Activated T-cell treated with anti-CD3 and anti-CD28 coated beads, Interleukin-2, amount 50 U/mL, for 48 hours (primary cell): ENCODE results near the gene ZNF397.
A peak's percentile ranks its signal among the peaks of the same experiment; 100 is the strongest.
"Not testable (repeated sequence)": the region's sequence is repeated elsewhere in the genome, so short reads cannot be mapped to it uniquely, and the experiment has no call there.

ENCODE experiments used
- DNase-seq, 2 experiments: peaks; one replicate each; pipeline ENCODE4 v3.0.0-alpha.2; 2020

The ZNF397 gene

DNA sequence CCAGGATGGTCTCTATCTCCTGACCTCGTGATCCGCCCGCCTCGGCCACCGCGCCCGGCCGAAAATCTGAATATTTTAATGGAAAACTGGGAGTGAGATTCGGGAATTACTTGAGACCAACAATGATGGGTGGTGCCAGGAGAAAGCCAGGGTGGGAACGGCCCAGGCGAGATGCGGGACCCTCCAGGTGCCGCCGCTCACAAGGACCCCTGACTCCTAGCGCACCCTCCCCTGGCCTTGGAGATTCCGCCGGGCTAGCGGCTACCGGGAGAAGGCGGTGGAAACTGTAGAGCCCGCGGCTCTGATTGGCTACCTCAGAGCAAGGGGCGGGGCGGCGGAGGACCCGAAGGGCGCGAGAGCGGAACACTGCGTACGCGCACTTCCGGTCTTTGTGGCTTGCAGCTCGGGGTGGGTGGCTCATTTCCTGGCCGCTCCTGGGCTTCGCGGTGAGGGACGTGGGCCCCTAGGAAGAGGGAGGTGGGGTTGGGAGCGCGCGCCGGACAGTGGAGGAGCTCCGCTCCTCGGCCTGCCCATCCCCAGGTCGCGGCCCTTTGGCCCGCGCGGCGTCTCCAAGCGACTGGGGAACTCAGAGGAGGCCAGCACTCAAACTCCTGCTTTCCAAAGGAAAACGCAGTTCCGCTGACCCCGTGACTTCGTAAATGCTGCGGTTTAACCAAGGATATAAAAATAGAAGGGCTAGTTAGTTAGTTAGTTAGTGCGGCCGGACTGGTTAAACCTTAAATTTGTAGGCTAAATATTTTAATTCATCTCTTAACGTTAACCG, at the start of gene ZNF397:
Gene ZNF397, plus strand, starts transcription at position 371 of the 784 bp plus-strand sequence. CDS start 1,437 bp downstream, outside the sequence.
- DNase-seq, result peak; percentile 95 to 97

DNA sequence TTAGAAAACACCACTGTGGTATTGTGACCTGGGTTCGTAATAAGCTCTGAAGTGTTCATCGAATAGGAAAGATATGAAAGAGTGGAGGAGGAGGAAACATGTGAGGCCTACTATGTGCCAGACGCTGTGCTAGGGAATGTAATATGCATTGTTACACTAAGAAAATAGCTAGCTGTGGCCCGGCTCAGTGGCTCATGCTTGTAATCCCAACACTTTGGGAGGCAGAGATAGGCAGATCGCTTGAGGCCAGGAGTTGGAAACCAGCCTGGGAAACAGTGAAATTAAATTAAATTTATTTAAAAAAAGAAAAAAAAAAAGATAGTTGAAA, 49.2 kb upstream of the ZNF397 start:
- no peak for DNase-seq

DNA sequence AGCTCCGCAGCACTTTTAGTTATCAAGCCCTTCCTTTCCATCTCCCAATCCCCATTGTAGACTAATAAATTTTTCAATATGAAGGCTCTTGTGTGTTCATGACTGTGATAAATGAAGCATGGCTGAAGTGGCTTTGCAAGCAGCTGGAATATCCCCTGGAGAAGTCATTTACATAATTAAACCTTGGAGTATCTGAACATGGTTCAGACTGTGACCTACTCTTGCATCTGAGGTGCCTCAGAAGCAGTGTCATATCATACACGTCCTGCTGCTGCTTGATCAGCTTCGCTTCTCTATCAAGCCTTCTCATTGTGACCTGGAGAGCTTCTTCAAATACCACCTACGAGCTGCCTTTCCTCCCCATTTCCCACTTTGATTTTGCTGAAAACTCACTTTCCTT, 48.4 kb upstream of the ZNF397 start:
- DNase-seq, result no peak

DNA sequence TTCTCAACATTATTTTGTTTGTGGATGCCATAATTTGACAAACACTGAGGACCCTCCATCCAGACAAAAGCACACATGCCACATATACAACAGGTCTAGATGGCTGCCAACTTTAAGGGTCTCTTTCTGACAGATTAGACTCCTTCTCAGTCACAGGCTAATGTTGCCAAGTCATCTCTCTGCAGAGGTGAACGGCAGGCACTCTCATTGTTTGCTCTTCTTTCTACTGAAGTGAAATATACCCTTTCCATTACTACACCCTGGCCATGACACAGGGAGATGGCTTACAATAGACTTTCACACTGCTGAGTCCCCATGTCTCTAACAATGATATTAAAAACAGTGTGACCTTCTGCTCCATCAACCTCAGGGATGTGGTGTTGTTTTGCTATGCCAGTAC, 47.5 kb upstream of the ZNF397 start:
- no peak for DNase-seq

DNA sequence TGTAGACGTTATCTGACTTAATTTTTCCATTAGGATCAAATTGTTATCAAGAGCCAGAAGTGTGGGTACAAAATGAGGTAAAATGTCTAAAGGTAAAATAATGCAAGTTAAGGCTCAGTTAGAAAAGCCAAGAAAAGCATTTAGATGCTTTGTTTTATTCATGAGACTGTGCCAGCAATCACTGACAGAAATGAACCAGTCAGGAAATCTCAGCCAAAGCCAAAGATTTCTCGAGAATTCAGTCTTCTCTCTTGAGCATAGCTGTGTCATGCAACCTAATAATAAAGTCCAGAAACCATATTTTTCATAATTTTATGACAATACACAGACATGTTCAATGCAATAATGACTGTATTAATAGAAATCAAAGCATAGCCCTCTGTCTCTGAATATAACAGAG, 43.5 kb upstream of the ZNF397 start:
- no peak for DNase-seq

DNA sequence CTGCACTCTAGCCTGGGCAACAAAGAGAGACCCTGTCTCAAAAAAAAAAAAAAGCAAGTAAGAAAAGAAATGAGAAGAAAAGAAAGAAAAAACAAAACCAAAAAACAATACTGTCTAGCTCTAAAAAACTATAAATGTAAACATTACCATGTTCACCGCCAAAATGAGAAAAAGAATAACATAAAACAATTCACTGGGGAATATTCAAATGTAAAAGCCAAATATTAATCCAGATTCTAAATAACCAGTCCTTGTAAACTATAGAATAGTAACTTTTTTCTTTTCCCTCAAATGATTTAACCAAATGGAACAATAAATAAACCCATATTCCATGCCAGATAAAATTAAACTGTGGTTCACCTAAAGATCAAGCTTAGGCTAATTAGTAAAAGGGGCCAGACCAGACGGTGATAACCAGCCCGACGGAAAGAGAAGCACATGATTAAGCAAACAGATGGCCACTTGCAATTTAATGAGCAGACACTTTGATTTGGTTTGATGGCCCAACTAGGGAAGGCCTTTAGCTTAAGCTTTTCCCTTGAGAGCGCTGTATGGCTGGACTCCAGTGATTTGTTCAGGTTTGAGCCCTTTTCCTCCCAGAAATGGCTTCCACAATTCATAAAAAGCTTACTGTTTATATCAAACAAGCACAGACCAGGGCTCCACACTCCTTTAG, 39.4 kb upstream of the ZNF397 start:
- DNase-seq, result no peak

DNA sequence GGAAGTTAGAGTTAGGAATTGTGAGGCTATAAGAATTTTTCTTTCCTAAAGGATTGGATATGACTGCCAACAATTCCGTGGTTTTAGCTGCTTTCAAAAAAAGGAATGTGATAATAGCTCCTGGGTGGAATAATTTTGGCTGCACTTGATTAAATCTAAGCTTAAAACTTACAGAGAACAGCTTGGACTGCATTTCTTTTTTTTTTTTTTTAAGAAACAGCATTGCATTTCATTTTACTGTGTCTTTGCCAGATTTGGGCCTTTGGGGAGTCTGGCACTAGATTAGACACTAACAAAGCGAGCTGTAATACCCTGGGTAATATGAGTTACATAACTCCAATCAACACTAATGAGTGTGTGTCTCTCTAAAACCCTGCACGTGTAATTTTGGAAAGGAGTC, 37.8 kb upstream of the ZNF397 start:
- no peak for DNase-seq

DNA sequence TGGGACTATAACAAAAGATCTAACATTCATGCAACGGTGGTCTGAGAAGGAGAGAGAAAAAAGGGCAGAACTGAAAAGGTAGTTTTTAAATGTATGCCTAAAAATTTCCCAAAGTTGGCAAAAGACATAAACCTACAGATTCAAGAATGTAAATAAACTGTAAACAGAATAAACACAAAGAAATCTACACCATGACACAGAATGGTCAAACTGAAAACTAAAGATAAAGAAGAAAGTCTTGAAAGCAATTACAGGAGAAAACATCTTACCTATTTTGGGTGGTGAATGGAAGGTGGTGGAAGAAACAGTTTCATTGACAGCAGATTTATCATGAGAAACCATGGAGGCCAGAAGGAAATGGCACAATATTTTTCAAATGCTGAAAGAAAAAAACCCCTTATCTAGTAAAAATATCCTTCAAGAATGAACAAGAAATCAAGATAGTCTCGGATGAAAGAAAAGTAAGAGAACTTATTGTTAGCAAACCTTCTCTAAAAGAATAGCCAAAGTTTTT, 35.6 kb upstream of the ZNF397 start:
- DNase-seq, result no peak

DNA sequence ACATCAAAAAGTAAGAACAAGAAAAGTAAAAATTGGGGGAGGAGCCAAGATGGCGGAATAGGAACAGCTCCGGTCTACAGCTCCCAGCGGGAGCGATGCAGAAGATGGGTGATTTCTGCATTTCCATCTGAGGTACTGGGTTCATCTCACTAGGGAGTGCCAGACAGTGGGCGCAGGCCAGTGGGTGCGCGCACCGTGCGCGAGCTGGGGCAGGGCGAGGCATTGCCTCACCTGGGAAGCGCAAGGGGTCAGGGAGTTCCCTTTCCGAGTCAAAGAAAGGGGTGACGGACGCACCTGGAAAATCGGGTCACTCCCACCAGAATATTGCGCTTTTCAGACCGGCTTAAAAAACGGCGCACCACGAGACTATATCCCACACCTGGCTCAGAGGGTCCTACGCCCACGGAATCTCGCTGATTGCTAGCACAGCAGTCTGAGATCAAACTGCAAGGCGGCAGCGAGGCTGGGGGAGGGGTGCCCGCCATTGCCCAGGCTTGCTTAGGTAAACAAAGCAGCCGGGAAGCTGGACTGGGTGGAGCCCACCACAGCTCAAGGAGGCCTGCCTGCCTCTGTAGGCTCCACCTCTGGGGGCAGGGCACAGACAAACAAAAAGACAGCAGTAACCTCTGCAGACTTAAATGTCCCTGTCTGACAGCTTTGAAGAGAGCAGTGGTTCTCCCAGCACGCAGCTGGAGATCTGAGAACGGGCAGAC, 34.9 kb upstream of the ZNF397 start:
- DNase-seq, result not testable (repeated sequence)

DNA sequence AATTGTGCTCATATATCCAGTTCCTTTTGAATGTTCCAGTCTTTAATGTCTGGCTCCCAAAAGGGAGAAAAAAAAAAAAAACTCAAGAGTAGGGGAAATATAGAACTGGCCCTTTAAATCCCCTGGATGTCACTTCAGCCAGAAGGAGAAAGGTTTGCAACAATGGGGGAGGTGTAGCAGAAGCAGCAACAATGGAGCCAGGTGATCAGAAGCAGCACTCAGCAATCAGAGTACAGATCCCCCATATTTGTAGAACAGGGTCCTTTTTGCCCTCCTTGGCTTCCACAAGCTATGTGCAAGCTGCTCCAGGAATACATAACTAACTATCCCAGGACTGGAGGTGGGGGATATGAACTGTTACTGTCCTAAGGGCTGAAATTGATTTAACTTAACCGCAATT, 25.8 kb upstream of the ZNF397 start:
- DNase-seq, result no peak

DNA sequence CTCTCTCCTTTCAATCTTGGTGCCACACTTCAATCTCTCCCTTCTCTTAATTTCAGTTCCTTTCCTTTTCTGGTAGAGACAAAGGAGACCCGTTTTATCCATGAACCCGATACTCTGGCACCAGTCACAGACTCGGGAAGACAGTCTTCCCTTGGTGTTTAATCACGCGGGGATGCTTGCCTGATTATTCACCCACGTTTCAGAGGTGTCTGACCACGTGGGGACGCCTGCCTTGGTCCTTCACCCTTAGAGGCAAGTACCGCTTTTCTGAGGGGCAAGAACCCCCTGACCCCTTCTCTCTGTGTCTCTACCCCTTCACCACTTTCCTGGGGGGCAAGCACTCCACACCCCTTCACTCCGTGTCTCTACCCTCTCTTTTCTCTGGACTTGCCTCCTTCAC, 24.2 kb upstream of the ZNF397 start:
- not testable (repeated sequence) for DNase-seq

DNA sequence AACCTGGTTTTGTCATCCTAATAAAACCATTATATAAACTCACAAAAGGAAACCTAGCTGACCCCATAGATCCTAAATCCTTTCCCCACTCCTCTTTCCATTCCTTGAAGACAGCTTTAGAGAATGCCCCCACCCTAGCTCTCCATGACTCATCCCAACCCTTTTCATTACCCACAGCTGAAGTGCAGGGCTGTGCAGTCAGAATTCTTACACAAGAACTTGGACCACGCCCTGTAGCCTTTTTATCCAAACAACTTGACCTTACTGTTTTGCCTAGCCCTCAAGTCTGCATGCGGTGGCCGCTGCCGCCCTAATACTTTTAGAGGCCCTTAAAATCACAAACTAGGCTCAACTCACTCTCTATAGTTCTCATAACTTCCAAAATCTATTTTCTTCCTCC, 21.5 kb upstream of the ZNF397 start:
- DNase-seq, result not testable (repeated sequence)

DNA sequence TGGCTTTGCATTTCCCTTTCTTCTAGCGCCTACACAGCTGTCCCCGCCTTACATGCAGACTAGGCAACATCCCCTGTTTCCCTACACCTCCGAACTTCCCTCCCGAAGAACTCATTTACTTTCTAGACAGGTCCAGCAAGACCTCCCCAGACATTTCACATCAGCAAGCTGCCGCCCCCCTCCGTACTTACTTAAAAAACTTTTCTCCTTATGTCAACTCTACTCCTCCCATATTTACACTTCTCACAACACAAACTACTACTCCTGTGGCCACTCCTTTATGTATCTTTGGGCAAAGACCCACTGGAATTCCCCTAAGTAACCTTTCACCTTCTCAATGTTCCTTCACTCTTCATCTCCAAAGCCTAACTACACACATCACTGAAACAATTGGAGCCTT, 20.4 kb upstream of the ZNF397 start:
- no peak for DNase-seq

DNA sequence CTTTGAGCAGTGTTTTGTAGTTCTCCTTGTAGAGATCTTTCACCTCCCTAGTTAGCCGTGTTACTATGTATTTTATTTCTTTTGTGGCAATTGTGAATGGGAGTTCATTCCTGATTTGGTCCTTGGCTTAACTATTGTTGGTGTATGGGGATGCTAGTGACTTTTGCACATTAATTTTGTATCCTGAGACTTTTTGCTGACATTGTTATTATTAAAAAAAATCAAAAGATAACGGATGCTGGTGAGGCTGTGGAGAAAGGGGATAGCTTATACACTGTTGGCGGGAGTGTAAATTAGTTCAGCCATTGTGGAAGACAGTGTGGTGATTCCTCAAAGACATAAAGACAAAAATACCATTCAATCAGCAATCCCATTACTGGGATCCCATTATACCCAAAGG, 17.0 kb upstream of the ZNF397 start:
- DNase-seq, result no peak

DNA sequence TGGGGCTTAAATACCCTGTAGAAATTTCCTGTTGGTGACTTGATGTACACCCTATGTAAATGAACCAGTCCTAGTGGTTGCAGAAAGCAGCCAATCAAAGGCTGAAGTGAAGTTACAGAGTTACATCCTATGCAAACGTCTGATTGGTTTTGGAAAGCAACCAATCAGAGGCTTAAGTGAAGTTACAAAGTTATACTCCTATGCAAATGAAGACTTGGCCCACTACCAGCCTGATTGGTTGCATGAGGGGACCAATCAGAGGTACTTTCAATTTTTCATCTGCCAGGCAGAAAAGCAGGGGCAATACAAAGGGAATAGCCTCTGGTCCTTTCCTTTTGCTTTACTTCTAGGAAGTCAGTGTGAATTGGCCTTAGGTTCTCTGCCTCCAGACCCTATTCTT, 13.6 kb upstream of the ZNF397 start:
- no peak for DNase-seq

DNA sequence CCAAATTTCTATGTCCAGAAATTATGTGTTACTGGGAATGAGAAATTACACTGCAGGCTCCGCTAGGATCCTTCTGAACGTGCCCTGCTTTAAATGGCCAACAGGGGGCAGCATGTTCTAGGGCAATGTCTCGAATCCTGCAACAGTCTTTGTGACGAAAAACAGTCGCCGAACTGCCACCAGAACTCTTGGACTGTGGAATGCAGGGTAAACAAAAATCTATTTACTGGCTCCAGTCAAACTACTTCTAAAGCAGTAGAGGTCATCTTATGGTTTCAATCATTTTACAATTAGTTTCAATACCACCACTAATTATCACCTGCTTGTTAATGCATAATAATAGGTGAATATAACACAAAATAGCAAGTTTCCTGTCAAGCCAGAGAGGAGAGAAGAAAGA, 9.8 kb upstream of the ZNF397 start:
- peak; percentile 82 for DNase-seq

DNA sequence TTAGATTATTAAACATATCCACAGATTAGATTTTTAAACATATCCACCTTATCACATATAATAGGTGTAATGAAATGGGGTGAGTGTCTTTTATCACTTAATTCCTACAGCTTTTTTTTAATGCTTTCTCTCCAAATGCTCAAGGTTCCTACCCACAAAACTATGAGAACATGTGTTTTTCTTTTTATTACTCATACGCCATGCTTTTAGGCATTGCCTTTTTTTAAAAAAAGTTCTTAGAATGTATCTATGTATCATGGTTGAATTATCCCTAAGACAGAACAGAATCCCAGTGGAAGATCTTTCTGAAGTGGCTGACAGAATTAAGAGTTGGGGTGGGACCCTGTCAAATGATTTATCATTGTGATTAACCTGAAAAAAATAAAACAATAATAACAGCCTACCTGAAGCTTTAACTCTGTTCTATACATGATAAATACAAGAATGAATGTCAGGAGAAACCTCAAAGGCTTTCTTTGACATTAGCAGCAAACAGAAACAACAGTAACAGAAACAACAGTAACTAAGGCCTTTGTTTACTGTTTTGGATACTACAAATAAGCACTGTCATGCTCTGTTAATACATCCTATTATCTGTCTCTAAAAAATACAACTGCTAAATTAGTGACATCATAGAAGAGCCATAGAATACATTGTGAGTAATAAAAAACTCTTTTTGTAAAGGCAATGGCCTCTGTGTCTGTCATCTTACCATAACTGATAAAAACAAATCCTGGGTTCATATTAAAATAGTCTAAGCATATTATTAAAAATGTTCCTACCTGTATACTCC, 4.1 kb upstream of the ZNF397 start:
- DNase-seq, result no peak

DNA sequence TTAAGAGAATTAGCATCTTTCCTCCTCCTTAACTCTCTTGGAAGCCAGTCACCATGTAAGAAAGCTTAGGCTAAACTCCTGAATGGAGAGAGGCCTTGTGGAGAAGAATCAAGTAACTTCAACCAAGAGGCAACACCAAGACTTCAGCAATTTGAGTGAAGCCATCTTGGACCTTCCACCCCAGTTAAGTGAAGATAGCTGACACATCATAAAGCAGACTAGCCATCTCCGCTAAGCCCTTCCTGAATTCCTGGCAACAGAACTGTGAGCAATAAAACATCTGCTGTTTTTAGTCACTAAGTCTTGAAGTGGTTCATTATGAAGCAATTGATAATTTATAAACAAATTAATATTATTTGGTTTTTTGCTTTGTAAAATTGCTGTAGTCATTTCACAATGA, 1.5 kb upstream of the ZNF397 start:
- no peak for DNase-seq

DNA sequence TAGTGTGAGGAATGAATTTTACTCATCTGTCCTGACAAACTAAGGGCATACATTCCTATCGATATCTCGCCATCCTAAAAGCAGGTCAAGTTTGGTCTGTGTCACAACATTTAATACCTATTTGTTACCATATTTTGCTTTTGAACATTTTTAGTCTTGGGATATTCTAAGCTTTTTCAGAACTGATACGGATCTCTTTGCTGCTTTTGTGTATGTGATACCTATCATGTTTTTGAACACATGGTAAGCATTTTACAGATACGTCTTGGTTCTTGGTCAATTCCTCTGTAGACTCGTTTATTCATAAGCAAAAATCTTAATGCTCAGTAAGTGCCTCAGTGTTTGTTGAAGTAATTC, 592 bp downstream of the ZNF397 start:
- DNase-seq, result no peak

DNA sequence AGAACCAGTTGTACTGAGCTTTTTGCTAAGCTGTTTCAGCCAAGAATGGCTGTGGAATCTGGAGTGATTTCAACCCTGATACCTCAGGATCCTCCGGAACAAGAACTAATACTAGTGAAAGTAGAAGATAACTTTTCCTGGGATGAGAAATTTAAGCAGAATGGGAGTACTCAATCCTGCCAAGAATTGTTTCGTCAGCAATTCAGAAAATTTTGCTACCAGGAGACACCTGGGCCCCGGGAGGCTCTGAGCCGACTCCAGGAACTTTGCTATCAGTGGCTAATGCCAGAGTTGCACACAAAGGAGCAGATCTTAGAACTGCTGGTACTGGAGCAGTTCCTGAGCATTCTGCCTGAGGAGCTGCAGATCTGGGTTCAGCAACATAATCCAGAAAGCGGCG, 1.6 kb downstream of the ZNF397 start:
- DNase-seq, result no peak

DNA sequence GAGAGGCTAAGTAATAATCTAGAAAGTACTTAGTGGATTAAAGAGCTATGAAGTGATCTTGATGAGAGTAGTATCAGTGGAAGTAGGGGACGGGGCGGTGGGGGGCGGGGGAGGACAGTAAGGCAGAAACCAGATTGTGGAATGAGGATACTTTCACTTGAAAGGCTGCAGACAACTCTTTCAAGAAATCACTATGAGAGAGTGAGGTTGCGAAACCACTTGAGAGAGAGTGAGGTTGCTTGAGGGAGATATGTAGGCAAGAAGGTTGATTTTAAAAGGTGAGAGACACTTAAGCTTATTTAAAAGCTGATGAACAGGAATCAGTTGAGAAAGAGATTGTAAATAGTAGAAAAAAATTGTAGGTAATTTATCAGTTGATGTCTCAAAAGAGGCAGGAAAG, 3.8 kb downstream of the ZNF397 start:
- DNase-seq, result no peak

DNA sequence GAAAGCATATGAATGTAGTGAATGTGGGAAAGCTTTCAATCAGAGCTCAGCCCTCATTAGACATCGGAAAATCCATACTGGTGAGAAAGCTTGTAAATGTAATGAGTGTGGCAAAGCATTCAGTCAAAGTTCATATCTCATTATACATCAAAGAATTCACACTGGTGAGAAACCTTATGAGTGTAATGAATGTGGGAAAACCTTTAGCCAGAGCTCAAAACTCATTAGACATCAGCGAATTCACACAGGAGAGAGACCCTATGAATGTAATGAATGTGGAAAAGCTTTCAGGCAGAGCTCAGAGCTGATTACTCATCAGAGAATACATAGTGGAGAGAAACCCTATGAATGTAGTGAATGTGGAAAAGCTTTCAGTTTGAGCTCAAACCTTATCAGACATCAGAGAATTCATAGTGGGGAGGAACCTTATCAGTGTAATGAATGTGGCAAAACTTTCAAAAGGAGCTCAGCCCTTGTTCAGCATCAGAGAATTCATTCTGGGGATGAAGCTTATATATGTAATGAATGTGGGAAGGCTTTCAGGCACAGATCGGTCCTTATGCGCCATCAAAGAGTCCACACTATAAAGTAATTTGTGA, 5.0 kb downstream of the ZNF397 start:
- no peak for DNase-seq

DNA sequence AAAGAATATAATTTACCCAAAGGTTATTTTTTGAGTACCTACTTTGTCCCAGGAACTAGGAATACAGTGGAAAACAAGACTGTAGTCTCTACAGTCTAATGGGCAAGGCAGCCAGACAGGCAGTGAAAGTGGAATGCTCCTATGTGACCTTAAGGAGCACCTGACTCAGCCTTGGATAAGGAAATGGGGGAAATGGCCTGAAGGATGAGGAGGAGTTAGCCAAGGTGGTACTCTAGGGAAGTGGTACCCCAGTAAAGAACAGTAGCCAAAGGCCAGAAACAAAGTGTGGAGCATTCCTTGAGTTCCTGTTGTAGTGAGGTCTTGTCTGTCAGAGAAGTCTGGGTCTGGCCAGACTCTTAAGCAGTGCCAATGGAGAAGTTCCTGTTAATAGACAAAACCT, 6.0 kb downstream of the ZNF397 start:
- DNase-seq, result no peak
